Measurements from ENCODE around the gene VAPB. TPM values are rescaled to one million over a fixed set of nuclear protein-coding genes. Genes with fewer than 3 reads are reported as not detected.

VAPB gene
- total and polyA plus RNA-seq, 10 of the 15 experiments (the other 5 are each of a cell fraction or from before 2014, with no cell fraction given), result 3.2 to 28.6 (median 20.5) TPM

DNA sequence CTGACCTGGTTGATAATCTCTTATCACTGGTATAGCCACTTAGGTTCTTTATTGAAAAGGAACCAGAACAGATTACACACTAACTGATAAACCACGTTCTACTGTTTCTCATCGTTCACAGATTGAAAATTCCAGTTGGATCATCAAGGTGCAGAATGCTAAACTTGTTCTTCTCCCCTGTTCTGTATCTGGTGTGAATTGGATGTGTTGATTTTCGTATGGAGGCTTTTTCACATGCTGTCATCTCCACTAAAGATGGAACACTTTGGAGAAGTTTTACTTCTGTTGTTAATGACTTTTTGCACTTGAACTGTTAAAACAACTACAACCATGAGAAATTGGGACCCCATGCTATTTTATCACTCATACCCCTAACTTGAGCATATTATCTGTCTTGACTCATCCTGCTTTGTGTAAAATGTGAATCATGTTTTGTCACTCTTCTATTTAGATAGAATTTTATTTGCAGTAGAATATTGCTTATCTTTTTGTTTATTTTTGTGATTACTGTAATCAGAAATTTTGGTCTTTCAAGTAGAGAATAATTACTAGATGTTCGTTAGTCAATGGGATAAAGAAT is 17.5 kb downstream of the VAPB start:
- ChIA-PET RAD21 (ENCODE audit: unreplicated experiment) (interaction anchor here (1.9 kb wide), 1 partner anchor 18 kb away, joined by 9 read pairs; the partner anchor contains the start of gene VAPB), CTCF (interaction anchor here (0.6 to 0.8 kb wide), 2 partner anchors 42 to 56 kb away, joined by 3 read pairs; no protein-coding TSS in a partner anchor), POLR2A (interaction anchor here (1.5 kb wide), 1 partner anchor 16 kb away, joined by 5 read pairs; no protein-coding TSS in a partner anchor), SMC1A (ENCODE audit: uncharacterized antibody, unreplicated experiment) (interaction anchor here (0.6 to 2.1 kb wide), 5 partner anchors 8 to 171 kb away, joined by 3 to 8 read pairs (median 4); no protein-coding TSS in a partner anchor)
- Histone ChIP-seq H4K20me1 (ENCODE audit: control insufficient read depth, insufficient read depth) (peaks cover 2% of the 10 kb centered on the region), H3K27ac (ENCODE audit: control insufficient read depth, insufficient read depth) (no peak overlapping the region), H3K4me1 (ENCODE audit: control insufficient read depth, insufficient read depth, low read length) (peaks cover 48% of the 10 kb centered on the region), H3K36me3 (ENCODE audit: control insufficient read depth in 2 of 2, insufficient read depth in 2 of 2, low read length in 1 of 2) (no peaks in the 10 kb centered on the region; a peak in 2 of 4 replicates), H3K9ac (ENCODE audit: control insufficient read depth, insufficient read depth, low read length) (no peak overlapping the region), H3K4me3 (no peak overlapping the region), H3K4me2 (ENCODE audit: control insufficient read depth, insufficient read depth) (no peak overlapping the region), H3K79me2 (ENCODE audit: control insufficient read depth, insufficient read depth, low read length) (peaks cover 95% of the 10 kb centered on the region), H3K9me3 (replicated peaks; ENCODE audit: control insufficient read depth, insufficient read depth, low read length) (no peaks in the 10 kb centered on the region), H2AFZ (ENCODE audit: control insufficient read depth, low read depth, low read length) (no peak overlapping the region), H3K27me3 (replicated peaks in 1 of 2; ENCODE audit: control insufficient read depth in 2 of 2, insufficient read depth in 2 of 2, low read length in 1 of 2) (no peaks in the 10 kb centered on the region)
- intact Hi-C loops (cut with micrococcal nuclease; ENCODE audit: unreplicated experiment), result no loop called here
- DNase-seq (ENCODE audit: low read depth, low spot score) (no peak), ATAC-seq (no peak), FAIRE-seq (no peak)
- in situ Hi-C loops (cut with MboI), result no loop called here
- whole genome bisulfite sequencing (ENCODE audit: insufficient coverage, insufficient replicate concordance, low lambda C conversion rate, missing lambda C conversion rate), result 95% methylated on average over 4 of the region's 4 CpGs
- no TSS peak for BruUV-seq (replicated peaks)
- no peak for TF ChIP-seq SIN3A (IDR thresholded peaks at IDR 0.05; ENCODE audit: low read depth, low read length)
- TF ChIP-seq BACH1 (IDR thresholded peaks at IDR 0.05; ENCODE audit: borderline replicate concordance), result no peak
- TF ChIP-seq RB1 (IDR thresholded peaks at IDR 0.05; ENCODE audit: borderline replicate concordance), result no peak
- no peak for TF ChIP-seq ZNF217 (IDR thresholded peaks at IDR 0.05)

DNA sequence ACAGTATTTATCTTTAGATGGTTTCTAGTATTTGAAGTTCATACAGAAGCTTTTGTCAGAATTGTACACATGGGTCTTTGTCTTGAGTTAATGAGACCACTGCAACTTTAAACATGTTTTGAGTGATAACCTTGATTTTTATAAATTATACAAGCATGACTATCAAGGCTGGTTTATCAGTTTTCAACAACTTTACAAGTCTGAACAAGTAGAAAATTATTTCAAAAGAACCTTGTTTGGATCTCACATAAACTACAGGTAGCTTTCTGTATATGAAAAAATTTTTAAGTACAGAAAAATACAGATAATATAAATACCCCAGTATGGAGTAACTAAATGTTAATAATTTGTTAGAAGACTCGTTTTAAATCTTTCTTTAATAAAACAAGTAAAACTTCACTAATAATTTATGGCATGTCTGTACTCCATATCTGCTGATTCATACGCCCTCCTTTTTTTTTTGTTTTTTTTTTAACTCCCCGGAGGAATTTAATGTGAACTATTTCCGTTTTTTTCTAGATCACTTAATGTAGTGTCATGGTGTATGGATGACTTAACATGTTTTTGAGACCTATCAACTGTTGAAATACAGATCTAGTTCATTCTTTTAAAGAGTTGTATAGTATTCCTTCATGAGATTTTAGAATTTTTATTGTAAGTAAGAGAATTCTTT is 18.3 kb downstream of the VAPB start:
- SMC1A ChIA-PET (ENCODE audit: uncharacterized antibody, unreplicated experiment), result interaction anchor here (0.6 to 2.1 kb wide), 9 partner anchors 9 to 172 kb away, joined by 3 to 8 read pairs (median 4); no protein-coding TSS in a partner anchor
- Histone ChIP-seq H3K9ac (ENCODE audit: control insufficient read depth, insufficient read depth, low read length) (no peak overlapping the region), H3K4me1 (ENCODE audit: control insufficient read depth, insufficient read depth, low read length) (peaks cover 40% of the 10 kb centered on the region), H3K9me3 (replicated peaks; ENCODE audit: control insufficient read depth, insufficient read depth, low read length) (no peaks in the 10 kb centered on the region), H2AFZ (ENCODE audit: control insufficient read depth, low read depth, low read length) (no peak overlapping the region), H3K36me3 (ENCODE audit: control insufficient read depth in 2 of 2, insufficient read depth in 2 of 2, low read length in 1 of 2) (no peaks in the 10 kb centered on the region; a peak in 2 of 4 replicates), H3K27ac (ENCODE audit: control insufficient read depth, insufficient read depth) (peak overlapping the region; percentile 64; the same call in 1 of the 2 replicates), H3K79me2 (ENCODE audit: control insufficient read depth, insufficient read depth, low read length) (peaks cover 94% of the 10 kb centered on the region), H3K27me3 (replicated peaks in 1 of 2; ENCODE audit: control insufficient read depth in 2 of 2, insufficient read depth in 2 of 2, low read length in 1 of 2) (no peaks in the 10 kb centered on the region), H3K4me3 (no peak overlapping the region), H3K4me2 (ENCODE audit: control insufficient read depth, insufficient read depth) (no peak overlapping the region), H4K20me1 (ENCODE audit: control insufficient read depth, insufficient read depth) (no peaks in the 10 kb centered on the region; the same call in none of the 2 replicates)
- DNase-seq (ENCODE audit: low read depth, low spot score), result no peak
- no TSS peak for BruUV-seq (replicated peaks)
- ATAC-seq, result no peak
- POLR2A ChIA-PET, result interaction anchor here (0.8 to 1.5 kb wide), 3 partner anchors 12 to 19 kb away, joined by 3 to 5 read pairs (median 3); no protein-coding TSS in a partner anchor
- FAIRE-seq, result no peak
- intact Hi-C loops (cut with micrococcal nuclease; ENCODE audit: unreplicated experiment) (no loop called here), in situ Hi-C loops (cut with MboI) (no loop called here)
- RAD21 ChIA-PET (ENCODE audit: unreplicated experiment), result interaction anchor here (0.6 to 1.9 kb wide), 2 partner anchors 12 to 18 kb away, joined by 3 to 9 read pairs; partner anchors contain the start of gene VAPB
- TF ChIP-seq, protein P1, sequence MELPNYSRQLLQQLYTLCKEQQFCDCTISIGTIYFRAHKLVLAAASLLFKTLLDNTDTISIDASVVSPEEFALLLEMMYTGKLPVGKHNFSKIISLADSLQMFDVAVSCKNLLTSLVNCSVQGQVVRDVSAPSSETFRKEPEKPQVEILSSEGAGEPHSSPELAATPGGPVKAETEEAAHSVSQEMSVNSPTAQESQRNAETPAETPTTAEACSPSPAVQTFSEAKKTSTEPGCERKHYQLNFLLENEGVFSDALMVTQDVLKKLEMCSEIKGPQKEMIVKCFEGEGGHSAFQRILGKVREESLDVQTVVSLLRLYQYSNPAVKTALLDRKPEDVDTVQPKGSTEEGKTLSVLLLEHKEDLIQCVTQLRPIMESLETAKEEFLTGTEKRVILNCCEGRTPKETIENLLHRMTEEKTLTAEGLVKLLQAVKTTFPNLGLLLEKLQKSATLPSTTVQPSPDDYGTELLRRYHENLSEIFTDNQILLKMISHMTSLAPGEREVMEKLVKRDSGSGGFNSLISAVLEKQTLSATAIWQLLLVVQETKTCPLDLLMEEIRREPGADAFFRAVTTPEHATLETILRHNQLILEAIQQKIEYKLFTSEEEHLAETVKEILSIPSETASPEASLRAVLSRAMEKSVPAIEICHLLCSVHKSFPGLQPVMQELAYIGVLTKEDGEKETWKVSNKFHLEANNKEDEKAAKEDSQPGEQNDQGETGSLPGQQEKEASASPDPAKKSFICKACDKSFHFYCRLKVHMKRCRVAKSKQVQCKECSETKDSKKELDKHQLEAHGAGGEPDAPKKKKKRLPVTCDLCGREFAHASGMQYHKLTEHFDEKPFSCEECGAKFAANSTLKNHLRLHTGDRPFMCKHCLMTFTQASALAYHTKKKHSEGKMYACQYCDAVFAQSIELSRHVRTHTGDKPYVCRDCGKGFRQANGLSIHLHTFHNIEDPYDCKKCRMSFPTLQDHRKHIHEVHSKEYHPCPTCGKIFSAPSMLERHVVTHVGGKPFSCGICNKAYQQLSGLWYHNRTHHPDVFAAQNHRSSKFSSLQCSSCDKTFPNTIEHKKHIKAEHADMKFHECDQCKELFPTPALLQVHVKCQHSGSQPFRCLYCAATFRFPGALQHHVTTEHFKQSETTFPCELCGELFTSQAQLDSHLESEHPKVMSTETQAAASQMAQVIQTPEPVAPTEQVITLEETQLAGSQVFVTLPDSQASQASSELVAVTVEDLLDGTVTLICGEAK (IDR thresholded peaks at IDR 0.05; ENCODE audit: borderline replicate concordance), result peak; percentile 29; the same call in 1 of the 2 replicates
- TF ChIP-seq ZNF384 (IDR thresholded peaks at IDR 0.05; ENCODE audit: borderline replicate concordance, low read depth, low read length) (peak; percentile 51; the same call in 1 of the 2 replicates), NFIC (IDR thresholded peaks at IDR 0.05; ENCODE audit: low read depth, low read length) (no peak), DPF2 (IDR thresholded peaks at IDR 0.05) (no peak)
- TF ChIP-seq, protein P2, sequence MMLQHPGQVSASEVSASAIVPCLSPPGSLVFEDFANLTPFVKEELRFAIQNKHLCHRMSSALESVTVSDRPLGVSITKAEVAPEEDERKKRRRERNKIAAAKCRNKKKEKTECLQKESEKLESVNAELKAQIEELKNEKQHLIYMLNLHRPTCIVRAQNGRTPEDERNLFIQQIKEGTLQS (IDR thresholded peaks at IDR 0.05; ENCODE audit: borderline replicate concordance, extremely low read depth, low read depth, low read length), result no peak
- WGBS (ENCODE audit: insufficient coverage, insufficient replicate concordance, low lambda C conversion rate, missing lambda C conversion rate), result 22% methylated on average over 4 of the region's 4 CpGs
- CTCF ChIA-PET, result interaction anchor here (0.6 to 0.9 kb wide), 3 partner anchors 40 to 57 kb away, joined by 3 to 6 read pairs (median 3); no protein-coding TSS in a partner anchor
